Muscle of arm (tissue), 14 donors: ENCODE measurements around the gene TTC9. TPM values are rescaled to one million over a fixed set of nuclear protein-coding genes. Genes with fewer than 3 reads are reported as not detected.
A peak's percentile ranks its signal among the peaks of the same experiment; 100 is the strongest.

ENCODE experiments used
- DNase-seq: peaks from one replicate; pipeline ENCODE4 v3.0.0-alpha.2; 2013
- long read RNA-seq, 11 donors: transcript quantifications; one replicate each; lab custom pipeline, GENCODE V29; 2026
- polyA plus RNA-seq, 12 donors: library from polyadenylated mRNA; unstranded; fragments of 120-200 nt; gene quantifications; one replicate each; pipeline ENCODE4 v1.2.1, GENCODE V29; 2013; ENCODE audit not compliant: insufficient read length in 12 of 12

The TTC9 gene
- 10 to 100 TPM in 1 of 12 donors, 1 to 10 TPM in 10, not detected in 1; 5.8 to 11.1 (median 7.7) TPM for polyA plus RNA-seq
- long read RNA-seq, donor 1, result 0 reads
- long read RNA-seq, donor 2, full-length matches to known transcripts, result 2 of 2 reads
- long read RNA-seq, donor 2, partial matches to known transcripts, result 0 of 2 reads
- long read RNA-seq, donor 2, other reads (novel, unspliced or antisense), result 0 of 2 reads
- long read RNA-seq, donor 3, full-length matches to known transcripts, result 3 of 3 reads
- long read RNA-seq, donor 3, partial matches to known transcripts, result 0 of 3 reads
- long read RNA-seq, donor 3, other reads (novel, unspliced or antisense), result 0 of 3 reads
- long read RNA-seq, donor 4, full-length matches to known transcripts, result 1 of 1 reads
- long read RNA-seq, donor 4, partial matches to known transcripts, result 0 of 1 reads
- long read RNA-seq, donor 4, other reads (novel, unspliced or antisense), result 0 of 1 reads
- long read RNA-seq, donor 5, full-length matches to known transcripts, result 15 of 15 reads
- long read RNA-seq, donor 5, partial matches to known transcripts, result 0 of 15 reads
- long read RNA-seq, donor 5, other reads (novel, unspliced or antisense), result 0 of 15 reads
- long read RNA-seq, donor 6, full-length matches to known transcripts, result 1 of 1 reads
- long read RNA-seq, donor 6, partial matches to known transcripts, result 0 of 1 reads
- long read RNA-seq, donor 6, other reads (novel, unspliced or antisense), result 0 of 1 reads
- long read RNA-seq, donor 7, result 0 reads
- long read RNA-seq, donor 8, full-length matches to known transcripts, result 11 of 11 reads
- long read RNA-seq, donor 8, partial matches to known transcripts, result 0 of 11 reads
- long read RNA-seq, donor 8, other reads (novel, unspliced or antisense), result 0 of 11 reads
- long read RNA-seq, donor 9, full-length matches to known transcripts, result 2 of 2 reads
- long read RNA-seq, donor 9, partial matches to known transcripts, result 0 of 2 reads
- long read RNA-seq, donor 9, other reads (novel, unspliced or antisense), result 0 of 2 reads
- long read RNA-seq, donor 10, full-length matches to known transcripts, result 5 of 5 reads
- long read RNA-seq, donor 10, partial matches to known transcripts, result 0 of 5 reads
- long read RNA-seq, donor 10, other reads (novel, unspliced or antisense), result 0 of 5 reads
- long read RNA-seq, donor 11, full-length matches to known transcripts, result 5 of 5 reads
- long read RNA-seq, donor 11, partial matches to known transcripts, result 0 of 5 reads
- long read RNA-seq, donor 11, other reads (novel, unspliced or antisense), result 0 of 5 reads

DNA sequence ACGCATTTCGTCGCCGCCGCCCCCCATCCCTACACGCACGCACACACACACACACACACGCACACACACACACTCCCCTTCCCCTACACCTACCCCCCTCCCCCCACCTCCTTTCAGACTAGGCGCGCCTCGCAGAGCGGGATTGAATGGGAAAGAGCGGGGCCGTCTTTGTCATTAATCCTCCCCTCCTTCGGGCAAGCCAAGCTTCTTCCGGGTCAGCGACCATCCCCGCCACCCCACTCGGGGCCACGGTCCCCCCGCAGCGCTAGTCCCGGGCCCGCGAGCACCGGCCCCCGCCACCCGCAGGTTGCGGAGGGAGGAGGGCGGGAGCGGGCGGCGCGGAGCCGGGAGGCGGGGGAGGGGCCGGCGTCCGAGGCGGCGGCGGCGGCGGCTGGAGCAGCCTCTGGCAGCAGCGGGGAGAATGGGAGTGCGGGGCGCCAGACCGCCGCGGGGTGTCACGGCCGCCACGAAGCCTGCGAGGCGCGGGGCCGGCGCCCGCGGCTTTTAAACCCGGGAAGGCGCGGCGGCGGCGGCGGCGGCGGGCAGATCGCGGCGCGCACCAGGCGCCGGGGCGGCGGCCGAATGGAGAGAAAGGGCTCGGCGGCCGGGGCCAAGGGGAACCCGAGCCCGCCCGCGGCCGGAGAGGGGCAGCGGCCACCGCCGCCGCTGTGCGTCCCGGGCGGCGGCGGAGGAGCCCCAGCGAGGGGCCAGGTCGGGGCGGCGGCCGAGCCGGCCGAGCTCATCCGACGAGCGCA is at the start of gene TTC9:
TTC9 (plus strand) TSS at position 369 of the 755 bp plus-strand sequence; CDS start at position 583, 214 bp downstream.
- no peak for DNase-seq

DNA sequence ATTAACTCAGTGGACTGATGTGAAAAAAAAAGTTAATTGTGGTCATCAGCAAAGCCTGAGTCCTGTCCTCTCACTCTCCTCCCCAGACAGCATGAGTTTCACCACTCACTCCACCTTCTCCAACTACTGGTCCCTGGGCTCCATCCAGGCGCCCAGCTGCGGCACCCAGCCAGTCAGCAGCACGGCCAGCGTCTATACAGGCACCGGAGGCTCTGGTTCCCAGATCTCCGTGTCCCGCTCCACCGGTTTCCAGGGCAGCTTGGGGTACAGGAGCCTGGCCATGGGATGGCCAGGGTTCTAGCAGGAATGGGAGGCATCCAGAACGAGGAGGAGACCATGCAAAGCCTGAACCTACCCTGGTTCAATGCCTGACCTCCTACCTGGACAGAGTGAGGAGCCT is 47.3 kb upstream of the TTC9 start:
- DNase-seq, result no peak

DNA sequence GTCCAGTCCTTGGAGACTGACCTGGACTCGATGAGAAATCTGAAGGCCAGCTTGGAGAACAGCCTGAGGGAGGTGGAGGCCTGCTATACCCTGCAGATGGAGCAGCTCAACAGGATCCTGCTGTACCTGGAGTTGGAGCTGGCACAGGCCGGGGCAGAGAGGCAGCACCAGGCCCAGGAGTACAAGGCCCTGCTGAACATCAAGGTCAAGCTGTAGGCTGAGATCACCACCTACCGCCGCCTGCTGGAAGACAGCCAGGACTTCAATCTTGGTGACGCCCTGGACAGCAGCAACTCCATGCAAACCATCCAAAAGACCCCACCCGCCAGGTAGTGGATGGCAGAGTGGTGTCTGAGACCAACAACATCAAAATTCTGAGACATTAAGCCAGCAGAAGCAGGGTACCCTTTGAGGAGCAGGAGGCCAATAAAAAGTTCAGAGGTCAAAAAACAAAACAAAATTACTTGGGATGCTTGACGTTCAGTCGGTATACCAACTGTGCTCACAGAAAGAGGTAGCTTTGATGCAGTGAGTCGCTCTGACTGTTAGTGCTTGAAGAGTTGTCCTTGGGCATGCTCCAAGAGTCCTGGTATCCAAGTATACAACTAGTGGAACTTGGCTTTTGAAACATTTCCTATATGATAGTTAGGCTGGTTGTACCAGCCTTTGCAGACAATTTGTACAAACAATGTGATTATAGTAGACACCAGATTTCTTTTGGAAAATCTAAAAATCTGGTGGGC is 46.1 kb upstream of the TTC9 start:
- DNase-seq, result no peak

DNA sequence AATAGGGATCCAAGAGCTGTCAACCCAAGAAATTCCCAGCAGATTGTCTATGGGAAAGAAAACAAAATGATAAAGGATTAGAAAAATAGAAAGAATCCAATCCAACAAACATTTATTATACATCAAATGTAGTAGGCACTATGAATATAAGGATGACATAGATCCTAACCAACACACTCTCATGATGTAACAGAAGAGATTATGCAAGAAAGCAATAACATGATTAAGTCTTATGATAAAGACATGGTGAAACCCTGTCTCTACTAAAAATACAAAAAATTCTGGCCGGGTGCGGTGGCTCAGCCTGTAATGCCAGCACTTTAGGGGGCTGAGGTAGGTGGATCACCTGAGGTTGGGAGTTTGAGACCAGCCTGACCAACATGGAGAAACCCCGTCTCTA is 44.0 kb upstream of the TTC9 start:
- DNase-seq, result no peak

DNA sequence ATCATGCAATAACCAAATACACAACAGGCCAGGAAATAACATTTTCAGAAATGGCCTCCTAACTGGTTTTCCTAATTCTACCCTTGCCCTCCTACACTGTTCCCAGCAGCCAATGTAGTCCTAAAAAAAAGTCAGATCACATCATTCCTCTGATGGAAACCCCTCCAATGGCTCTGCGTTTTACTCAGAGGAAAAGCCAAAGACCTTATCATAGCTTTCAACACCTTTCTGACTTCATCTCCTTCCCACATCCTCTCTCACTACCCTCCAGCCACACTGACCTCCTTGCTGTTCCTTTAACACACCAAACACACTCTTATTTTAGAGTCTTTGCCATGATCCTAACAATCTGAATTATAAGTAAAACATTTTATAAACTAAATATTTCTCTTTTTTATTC is 42.4 kb upstream of the TTC9 start:
- no peak for DNase-seq

DNA sequence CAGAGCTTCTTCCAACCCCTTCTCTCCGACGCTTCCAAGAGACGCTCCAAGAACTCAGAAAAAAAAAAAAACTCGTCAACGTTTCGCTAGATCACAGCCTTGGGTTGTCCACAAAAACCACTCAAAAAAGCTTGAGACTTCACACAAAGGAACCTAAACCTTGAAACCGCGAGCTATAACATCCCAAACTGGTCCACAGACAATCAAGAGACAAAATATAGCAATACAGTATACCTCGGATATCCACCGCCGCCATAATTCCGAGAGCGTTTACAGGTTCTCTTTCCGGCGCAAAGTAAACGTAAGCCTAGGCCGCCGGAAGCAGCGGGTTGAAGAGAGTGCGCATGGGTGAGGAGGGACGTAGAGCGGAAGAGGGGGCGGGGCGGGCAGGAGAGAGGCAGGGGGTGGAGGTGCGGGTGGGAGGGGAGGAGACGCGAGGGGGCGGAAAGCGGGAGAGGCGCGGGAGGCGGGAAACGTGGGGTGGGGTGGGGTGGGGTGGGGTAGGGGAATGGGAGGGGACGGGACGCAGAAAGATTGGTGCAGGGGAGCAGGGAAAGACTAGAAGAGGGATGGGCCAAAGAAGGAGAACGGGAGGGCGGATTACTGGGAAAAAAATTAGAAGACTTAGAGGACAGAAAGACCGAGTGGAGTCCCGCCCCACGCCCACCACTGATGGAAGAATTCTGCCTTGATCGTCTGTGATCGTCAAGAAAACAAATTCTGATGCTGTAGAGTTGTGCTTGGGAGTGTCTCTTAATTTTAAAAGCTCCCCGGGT is 41.1 kb upstream of the TTC9 start, which contains the start of gene MED6:
MED6 (minus strand) TSS at position 274 of the 776 bp plus-strand sequence; CDS start at position 256, 18 bp downstream.
- peak; percentile 95 for DNase-seq

DNA sequence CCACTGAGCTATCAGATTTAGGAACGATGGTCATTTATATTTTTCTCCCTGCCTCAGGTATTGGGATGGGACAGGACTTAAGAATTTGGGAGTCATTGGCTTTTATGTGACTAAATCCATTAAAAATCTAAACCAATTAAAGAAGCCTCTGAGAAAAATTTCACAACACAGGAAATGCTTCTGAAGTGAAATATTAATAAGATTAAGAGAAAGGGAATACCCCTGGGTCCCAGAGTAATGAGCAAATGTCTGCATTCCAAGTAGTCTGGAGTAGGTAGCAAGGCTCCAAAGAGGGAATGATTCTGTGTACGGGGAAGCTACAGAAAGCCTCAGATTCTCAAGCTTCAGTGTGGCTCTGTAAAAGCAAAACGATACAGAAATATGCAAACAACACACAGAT is 40.6 kb upstream of the TTC9 start:
- no peak for DNase-seq

DNA sequence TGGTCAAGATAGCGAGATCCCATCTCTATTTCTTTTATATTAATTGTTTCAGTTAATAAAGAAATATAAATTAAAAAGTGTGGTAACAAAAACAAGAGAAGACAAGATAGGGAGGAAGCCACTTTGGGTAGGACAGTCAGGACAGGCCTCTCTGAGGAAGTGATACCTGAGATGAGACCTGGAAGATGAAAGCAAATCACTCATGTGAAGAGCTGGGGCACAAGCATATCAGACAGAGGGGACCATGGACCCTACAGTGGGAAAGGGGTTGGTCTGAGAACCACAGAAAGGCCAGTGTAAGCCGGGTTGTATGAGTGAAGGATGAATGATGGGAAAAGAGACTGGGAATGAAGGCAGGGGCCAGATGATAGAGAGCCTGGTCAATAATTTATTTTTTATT is 39.5 kb upstream of the TTC9 start:
- no peak for DNase-seq

DNA sequence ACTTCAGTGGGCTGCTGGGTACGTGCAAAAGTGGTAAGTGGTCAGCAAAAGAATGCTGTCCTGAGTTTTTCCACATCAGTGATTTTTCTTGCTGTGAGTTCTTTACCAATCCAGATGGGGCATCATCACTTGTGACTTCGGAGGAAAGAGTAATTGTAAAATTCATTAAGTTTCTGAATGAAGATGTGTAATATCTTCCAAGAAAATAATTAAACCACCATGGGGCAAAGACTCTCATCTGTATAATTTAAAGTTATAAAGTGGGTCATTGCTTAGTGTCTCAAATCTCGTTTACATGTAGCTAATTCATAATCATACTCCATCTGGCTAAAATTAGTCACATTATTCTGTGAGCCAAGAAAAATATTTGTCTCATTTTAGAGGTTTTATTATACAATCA is 30.5 kb upstream of the TTC9 start:
- no peak for DNase-seq

DNA sequence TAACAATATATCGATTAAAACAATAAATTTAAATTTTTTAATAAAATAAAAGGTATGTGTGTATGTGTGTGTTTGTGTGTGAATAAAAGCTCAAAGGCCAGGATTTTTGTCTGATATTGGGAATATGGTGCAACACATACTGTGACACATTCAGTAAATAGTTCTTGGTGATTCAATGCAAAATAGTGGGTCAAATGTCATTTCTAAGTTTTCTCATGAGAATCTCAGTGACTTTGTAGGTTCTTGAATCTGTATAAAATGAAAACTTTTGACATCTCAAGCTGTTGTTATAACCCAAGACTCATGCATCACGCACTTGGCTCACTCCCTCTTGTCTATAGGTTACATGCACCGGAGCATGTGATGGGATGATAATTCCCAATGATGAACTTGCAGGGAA is 25.1 kb upstream of the TTC9 start:
- DNase-seq, result no peak

DNA sequence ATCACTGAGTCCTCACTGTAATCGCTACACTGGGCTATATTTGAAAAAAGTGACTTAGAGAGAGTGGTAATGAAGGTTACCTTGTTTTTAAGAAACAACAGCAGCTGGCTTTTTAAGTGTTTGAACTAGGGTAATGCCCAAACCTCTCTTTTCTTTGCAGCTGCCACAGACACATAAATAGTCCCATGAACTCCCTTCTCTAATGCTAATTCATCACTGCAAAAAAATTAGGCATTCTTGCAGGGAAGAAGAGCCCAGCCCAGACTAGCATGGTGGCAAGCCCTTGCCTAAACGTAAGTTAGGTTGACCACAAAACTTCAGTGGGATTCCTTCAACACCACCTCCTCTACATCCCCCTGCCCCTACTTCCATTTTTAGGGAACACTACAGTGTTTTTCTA is 23.4 kb upstream of the TTC9 start:
- DNase-seq, result no peak

DNA sequence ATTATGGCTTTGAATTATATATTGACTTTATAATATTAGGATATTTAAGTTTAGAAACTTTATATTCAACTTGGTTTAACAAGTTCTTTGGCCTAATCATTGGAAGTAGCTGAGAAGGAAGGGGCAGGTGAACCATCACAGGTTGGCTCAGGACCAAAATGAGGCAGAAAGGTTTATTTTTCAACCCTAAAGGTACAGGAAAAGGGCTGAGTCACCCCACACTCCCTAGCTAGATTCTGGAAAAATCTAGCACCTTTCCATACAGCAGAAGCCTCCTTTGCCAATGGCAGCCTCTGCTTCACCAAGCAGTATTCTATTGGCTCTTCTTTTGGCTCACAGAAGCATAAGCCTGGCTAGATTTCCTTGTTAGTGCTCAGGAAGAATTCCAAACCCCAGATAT is 22.0 kb upstream of the TTC9 start:
- no peak for DNase-seq

DNA sequence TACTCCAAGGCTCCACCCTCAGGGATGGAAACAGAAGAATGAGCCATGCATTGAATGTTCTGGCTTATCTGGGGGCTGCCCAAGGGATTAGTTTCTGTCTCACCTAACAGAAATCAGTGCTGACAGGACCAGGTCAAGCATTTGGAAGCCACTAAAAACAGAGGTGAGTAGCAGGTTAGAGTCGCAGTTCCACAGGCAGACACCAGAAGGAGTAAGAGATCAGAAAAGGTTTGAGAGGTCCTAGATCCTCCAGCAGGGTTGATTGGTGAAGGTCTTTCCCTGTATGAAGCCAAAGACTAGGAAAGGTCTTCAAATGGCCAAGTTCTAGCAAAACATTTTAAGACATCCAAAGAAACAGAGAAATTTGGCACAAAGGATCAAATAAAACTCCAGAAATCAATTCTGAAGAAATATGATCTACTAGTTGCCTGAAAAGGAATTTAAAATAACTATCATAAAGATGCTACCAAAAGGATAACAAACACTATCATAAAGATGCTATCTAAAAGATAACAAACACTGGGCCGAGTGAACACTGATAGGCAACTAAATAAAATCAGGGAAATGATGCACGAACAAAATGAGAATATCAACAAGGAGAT is 19.5 kb upstream of the TTC9 start:
- DNase-seq, result no peak

DNA sequence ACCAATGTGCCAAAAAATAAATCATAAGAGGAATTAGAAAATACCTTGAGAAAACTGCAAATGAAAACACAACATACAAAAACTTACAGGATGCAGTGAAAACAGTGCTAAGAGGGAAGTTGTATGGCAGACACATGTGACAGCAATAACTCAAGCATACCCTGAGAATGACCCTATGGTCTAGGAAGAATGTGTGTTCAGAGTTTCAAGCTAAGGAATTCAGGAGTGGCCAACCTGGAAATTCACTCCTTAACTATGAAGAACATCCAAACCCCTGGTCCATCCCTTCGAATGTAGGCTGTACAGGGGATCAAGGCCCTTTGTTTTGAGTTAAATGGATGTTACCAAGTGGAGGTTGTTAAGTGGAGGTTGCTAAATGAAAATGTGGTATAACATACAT is 16.7 kb upstream of the TTC9 start:
- DNase-seq, result no peak

DNA sequence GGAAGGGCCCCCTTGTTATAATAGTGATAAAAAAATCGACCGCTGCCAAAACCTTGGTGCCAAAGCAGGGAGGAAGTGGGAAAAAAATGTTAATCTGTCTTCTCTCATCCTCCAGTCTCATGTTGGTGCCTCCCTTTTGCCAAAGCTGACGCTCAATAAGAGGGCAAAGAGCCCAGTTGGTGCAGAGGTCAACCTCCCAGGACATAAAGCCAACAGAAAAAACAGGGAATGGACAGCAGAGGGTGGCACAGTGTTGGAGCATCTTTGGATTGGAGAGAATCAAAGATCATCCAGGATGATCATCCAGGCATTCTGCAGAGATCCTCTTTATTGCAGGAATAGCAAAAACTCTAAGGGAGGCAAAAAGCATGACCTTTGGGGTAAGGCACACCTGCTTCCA is 9.8 kb upstream of the TTC9 start:
- DNase-seq, result no peak

DNA sequence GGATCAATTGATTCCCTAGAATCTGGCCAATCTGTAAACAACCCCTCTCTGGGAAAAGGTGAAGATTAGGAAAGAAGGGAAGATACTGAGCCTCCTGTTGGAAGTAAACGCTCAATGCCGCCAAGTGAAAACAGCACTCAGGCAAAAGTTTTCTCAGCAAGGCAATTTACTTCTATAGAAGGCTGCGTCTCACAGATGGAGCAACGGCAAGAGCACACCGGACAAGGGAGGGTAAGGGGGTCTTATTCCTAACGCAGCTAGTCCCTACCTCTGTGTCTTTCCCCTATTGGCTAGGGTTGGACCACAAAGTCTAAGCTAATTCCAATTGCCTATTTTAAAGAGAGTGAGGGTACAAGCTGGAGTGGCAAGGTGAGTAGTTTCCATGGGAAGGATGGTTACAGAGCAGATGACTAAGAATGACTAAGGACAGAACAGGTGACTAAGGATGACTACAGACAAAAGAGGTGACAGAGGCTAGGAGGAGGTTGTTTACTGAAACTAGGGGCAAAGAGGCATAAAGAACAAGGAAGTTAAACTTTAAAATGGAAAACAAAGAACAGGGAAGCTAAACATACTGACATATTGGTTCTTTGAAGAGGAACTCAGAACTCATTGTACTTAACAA is 5.6 kb upstream of the TTC9 start:
- no peak for DNase-seq

DNA sequence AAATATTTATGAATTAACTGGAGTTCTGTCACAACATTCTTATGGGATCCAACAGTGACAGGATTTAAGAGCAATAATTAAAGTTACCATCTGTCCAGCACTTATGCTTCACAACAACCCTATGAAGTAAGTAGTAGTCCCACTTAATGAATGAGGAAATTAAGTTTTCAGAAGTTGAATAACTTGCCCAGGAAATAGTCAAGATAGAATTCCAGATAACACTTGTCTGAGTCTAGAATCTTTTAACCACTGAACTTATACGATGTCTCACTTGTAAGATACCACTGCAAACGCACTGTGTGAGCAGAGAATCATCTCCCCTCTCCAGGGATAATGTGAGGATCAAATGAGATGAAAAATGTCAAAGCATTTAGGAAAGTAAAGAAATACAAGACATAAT is 3.3 kb upstream of the TTC9 start:
- DNase-seq, result no peak

DNA sequence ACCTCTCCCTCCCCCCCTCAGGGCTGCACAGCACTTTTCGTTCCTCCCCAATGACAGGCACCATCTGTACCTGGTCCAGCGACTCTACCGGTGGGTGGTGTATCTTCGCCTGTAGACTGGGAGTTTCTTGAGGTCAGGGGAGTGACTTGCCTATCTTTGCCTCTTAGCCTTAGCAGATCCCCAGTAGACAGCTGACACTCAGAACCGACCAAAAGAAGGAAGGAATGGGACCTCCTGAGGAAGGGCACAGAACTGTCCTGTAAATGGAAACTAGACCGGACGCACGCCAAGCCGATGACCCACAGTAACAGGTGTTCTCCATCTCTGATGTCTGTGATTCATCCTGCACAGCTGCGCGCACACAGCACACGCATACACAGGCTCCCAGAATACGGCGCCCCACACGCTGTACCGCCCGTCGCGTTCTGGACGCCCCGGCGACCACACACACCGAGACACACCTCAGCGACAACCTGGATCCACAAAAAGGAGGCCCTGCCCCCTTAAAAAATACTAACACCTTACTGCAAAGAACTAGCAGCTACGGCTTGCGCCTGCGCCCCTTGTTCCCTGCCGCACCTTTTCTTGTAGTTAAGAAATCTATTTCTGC is 673 bp upstream of the TTC9 start:
- peak; percentile 22 for DNase-seq
